Karpas-422 (cell line): Measurements from ENCODE around the gene CLSTN1. TPM values are rescaled to one million over a fixed set of nuclear protein-coding genes. Genes with fewer than 3 reads are reported as not detected.
A peak's percentile ranks its signal among the peaks of the same experiment; 100 is the strongest.
"Not testable (repeated sequence)": the region's sequence is repeated elsewhere in the genome, so short reads cannot be mapped to it uniquely, and the experiment has no call there.

Experiments used
- DNase-seq: peaks from one replicate; pipeline ENCODE4 v3.0.0-alpha.2; 2015
- H2AFZ ChIP-seq: fragments of 200-600 bp; sonication (generic); 2 replicates; pipeline ENCODE4 v1.6.1; 2014; ENCODE audit warnings: antibody characterized with exemption, low read length, mixed read lengths
- H3K27ac ChIP-seq: fragments of 200-600 bp; sonication (generic); 2 replicates; pipeline ENCODE4 v1.5.1; 2014; ENCODE audit warnings: mild to moderate bottlenecking, low read length, moderate library complexity
- H3K27me3 ChIP-seq: fragments of 200-600 bp; sonication (generic); 2 replicates; pipeline ENCODE4 v1.6.1; 2014; ENCODE audit warnings: low read length, mixed read lengths
- H3K36me3 ChIP-seq: fragments of 200-600 bp; sonication (generic); 2 replicates; pipeline ENCODE4 v1.6.1; 2014; ENCODE audit warnings: low read length, mixed read lengths; ENCODE audit not compliant: insufficient read depth
- H3K4me1 ChIP-seq: fragments of 200-600 bp; sonication (generic); 2 replicates; pipeline ENCODE4 v1.6.1; 2014; ENCODE audit warnings: mild to moderate bottlenecking, low read length, mixed read lengths
- H3K4me2 ChIP-seq: fragments of 200-600 bp; sonication (generic); 2 replicates; pipeline ENCODE4 v1.6.1; 2014; ENCODE audit warnings: low read length, low read depth, mild to moderate bottlenecking; ENCODE audit not compliant: poor library complexity, severe bottlenecking
- H3K4me3 ChIP-seq: fragments of 200-600 bp; sonication (generic); 2 replicates; pipeline ENCODE4 v1.5.1; 2014; ENCODE audit warnings: mild to moderate bottlenecking, antibody characterized with exemption, low read length, mixed read lengths
- H3K79me2 ChIP-seq: fragments of 200-600 bp; sonication (generic); 2 replicates; pipeline ENCODE4 v1.6.1; 2014; ENCODE audit warnings: mild to moderate bottlenecking, low read length, mixed read lengths
- H3K9ac ChIP-seq: fragments of 200-600 bp; sonication (generic); 2 replicates; pipeline ENCODE4 v1.6.0; 2014; ENCODE audit warnings: low read length
- H3K9me2 ChIP-seq: fragments of 200-600 bp; sonication (generic), shearing (Covaris generic); replicated peaks from 2 replicates; pipeline ENCODE4 v1.6.0; 2014; ENCODE audit warnings: mild to moderate bottlenecking, low read length, moderate library complexity; ENCODE audit not compliant: insufficient read depth
- H3K9me3 ChIP-seq: fragments of 300-700, 200-600 bp; sonication (generic); 2 replicates; pipeline ENCODE4 v1.6.1; 2014; ENCODE audit warnings: low read length, mixed read lengths
- H4K20me1 ChIP-seq: fragments of 200-600 bp; sonication (generic); 2 replicates; pipeline ENCODE4 v1.6.1; 2014; ENCODE audit warnings: mild to moderate bottlenecking, antibody characterized with exemption, low read length, low read depth; ENCODE audit not compliant: insufficient read depth
- total RNA-seq: library from RNA; depleted of rRNA; stranded (reverse); fragments of >200 nt; shearing (Covaris generic); gene quantifications from 2 replicates; pipeline ENCODE4 v1.2.3, GENCODE V29; 2014; ENCODE audit warnings: low replicate concordance

Gene CLSTN1
- total RNA-seq, 1 experiment from 2014 or later = 52.0 TPM

DNA sequence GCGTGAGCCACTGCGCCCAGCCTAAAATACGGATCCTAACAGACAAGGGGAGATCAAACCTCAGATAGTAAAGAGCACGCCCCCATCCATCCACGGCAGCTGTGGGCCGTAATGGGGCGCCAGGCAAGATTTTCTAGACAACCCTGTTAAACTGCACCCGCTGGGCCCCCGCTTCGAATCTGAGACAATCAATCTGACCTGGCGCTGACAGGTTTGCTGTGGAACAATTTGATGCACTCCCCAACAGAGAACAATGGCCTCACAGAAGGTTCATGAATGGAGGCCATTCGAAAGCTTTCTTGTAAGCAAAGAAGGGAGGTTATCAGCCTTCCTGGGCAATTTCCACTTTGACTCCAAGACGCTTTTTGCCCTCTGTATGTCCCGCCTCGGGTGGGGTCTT lies 30.5 kb downstream of the CLSTN1 start:
- no peak overlapping the region for H3K4me2 ChIP-seq
- peaks cover 14% of the 10 kb centered on the region for H3K4me1 ChIP-seq
- peaks cover 5% of the 10 kb centered on the region; the same call in 1 of the 2 replicates for H3K36me3 ChIP-seq
- no peak overlapping the region for H3K9ac ChIP-seq
- no peak overlapping the region for H3K27ac ChIP-seq
- peaks cover 18% of the 10 kb centered on the region for H4K20me1 ChIP-seq
- H3K9me3 ChIP-seq = no peaks in the 10 kb centered on the region
- peaks cover 97% of the 10 kb centered on the region for H3K79me2 ChIP-seq
- H3K9me2 ChIP-seq = no peaks in the 10 kb centered on the region
- H2AFZ ChIP-seq = no peak overlapping the region
- no peaks in the 10 kb centered on the region for H3K27me3 ChIP-seq
- H3K4me3 ChIP-seq = no peak overlapping the region
- no peak for DNase-seq

DNA sequence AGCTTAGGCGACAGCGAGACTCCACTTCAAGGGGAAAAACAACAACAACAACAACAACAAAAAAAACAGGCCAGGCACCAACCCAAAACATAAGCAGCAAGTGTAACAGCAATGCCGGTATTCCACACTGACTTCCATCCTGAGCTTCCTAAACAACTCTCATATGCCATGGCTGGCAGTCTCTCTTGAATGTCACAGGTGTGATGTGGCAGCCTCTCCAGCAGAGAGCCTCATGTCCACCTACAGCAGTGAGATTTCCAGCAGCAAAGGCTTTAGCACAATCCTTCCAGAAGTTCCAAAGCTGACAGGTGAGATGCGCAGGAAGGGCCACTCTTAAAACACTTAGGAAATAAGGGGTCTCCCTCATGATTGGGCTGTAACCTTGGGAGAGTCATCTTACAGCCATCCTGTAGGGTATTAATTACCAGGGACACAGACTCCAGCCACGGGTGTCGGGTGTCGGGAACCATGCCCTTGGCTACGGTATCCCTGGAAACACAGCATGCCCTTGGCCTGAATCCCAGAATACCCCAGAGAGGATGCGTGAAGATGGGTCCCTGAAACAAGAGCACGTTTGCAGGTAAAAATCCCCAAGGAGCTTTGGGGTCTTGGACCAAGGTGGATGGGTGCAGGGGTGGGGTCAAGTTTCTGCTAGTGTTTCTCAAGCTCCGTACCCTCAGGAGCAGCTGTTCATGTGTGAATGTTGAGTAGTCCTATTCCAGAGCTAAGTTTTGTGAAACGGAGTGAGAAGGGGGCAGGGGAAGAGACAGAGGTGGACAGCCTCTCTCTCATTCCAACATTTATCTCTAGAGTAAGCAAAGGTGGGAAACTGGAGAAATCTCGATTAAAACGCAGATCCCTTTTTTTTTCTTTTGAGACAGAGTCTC lies 31.4 kb downstream of the CLSTN1 start:
- peaks cover 13% of the 10 kb centered on the region for H4K20me1 ChIP-seq
- no peak overlapping the region for H3K4me3 ChIP-seq
- no peaks in the 10 kb centered on the region for H3K9me2 ChIP-seq
- H2AFZ ChIP-seq = no peak overlapping the region
- DNase-seq = no peak
- no peak overlapping the region for H3K4me2 ChIP-seq
- no peak overlapping the region for H3K9ac ChIP-seq
- peaks cover 92% of the 10 kb centered on the region for H3K79me2 ChIP-seq
- H3K9me3 ChIP-seq = no peaks in the 10 kb centered on the region
- H3K4me1 ChIP-seq = peaks cover 21% of the 10 kb centered on the region
- no peaks in the 10 kb centered on the region for H3K27me3 ChIP-seq
- H3K27ac ChIP-seq = no peak overlapping the region
- peaks cover 5% of the 10 kb centered on the region; the same call in 1 of the 2 replicates for H3K36me3 ChIP-seq

DNA sequence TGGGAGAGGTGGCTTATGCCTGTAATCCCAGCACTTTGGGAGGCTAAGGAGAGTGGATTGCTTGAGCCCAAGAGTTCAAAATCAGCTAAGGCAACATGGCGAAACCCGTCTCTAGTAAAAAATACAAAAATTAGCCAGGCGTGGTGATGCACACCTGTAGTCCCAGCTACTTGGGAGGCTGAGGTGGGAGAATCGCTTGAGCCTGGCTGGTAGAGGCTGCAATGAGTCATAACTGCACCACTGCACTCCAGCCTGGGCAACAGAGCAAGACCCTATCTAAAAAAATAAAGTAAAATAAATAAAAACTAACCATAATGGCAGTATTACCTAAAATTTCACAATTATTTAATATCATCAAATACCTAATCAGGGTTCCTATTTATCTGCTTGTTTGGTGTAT lies 34.1 kb downstream of the CLSTN1 start:
- Histone ChIP-seq H3K79me2 (peaks cover 91% of the 10 kb centered on the region), H3K27ac (peak overlapping the region; percentile 58), H3K4me1 (peaks cover 48% of the 10 kb centered on the region)
- not testable (repeated sequence) for H4K20me1 ChIP-seq, H3K27me3 ChIP-seq, DNase-seq, H2AFZ ChIP-seq, H3K9me3 ChIP-seq, H3K9me2 ChIP-seq, H3K4me2 ChIP-seq, H3K9ac ChIP-seq, H3K4me3 ChIP-seq, H3K36me3 ChIP-seq

DNA sequence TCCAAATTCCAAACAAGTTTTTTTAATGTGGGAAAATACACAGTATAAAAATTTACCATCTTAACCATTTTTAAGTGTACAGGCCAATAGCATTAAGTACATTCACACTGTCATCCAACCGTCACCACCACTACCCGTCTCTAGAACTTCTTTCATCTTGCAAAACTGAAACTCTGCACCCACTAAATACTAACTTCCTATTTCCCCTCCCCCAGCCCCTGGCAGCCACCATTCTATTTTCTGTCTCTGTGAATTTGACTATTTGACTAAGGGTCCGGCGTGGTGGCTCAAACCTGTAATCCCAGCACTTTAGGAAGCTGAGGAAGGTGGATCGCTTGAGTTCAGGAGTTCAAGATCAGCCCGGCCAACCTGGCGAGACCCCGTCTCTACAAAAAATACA lies 36.1 kb downstream of the CLSTN1 start:
- no peaks in the 10 kb centered on the region for H3K27me3 ChIP-seq
- H3K9me2 ChIP-seq = no peaks in the 10 kb centered on the region
- H3K9ac ChIP-seq = peak overlapping the region; percentile 66
- DNase-seq = peak; percentile 92
- H3K27ac ChIP-seq = peak overlapping the region; percentile 97
- peaks cover 5% of the 10 kb centered on the region; the same call in 1 of the 2 replicates for H3K36me3 ChIP-seq
- H3K9me3 ChIP-seq = no peaks in the 10 kb centered on the region
- H3K4me1 ChIP-seq = peaks cover 61% of the 10 kb centered on the region
- H3K4me2 ChIP-seq = peak overlapping the region; percentile 80
- no peak overlapping the region for H2AFZ ChIP-seq
- peaks cover 90% of the 10 kb centered on the region for H3K79me2 ChIP-seq
- 0 out of 2 replicates have a peak, but pooled peaks cover 5% of the 10 kb centered on the region for H4K20me1 ChIP-seq
- H3K4me3 ChIP-seq = peak overlapping the region; percentile 59

DNA sequence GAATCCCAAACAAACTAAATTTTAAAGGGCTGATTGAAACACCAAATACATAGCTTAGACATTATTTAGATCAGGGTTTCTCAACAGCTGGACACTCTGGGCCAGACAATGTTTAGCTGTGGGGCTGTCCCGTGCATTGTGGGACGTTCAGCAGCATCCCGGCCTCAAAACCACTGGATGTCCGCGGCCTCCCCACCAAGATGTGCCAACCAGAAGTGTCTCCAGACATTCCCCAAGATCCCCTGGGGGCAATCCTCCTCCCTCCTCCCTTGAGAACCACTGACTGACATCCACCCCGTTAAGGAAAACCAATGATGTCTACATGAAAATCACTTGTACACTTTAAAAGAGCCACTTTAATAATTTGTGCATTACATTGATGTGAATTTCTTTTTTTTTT lies 38.4 kb downstream of the CLSTN1 start:
- peaks cover 4% of the 10 kb centered on the region; the same call in 1 of the 2 replicates for H3K36me3 ChIP-seq
- peak overlapping the region; percentile 16 for H3K4me2 ChIP-seq
- H4K20me1 ChIP-seq = peaks cover 6% of the 10 kb centered on the region; the same call in 1 of the 2 replicates
- H3K4me1 ChIP-seq = peaks cover 79% of the 10 kb centered on the region
- no peaks in the 10 kb centered on the region for H3K27me3 ChIP-seq
- H3K4me3 ChIP-seq = no peak overlapping the region
- H3K27ac ChIP-seq = peak overlapping the region; percentile 97
- H3K79me2 ChIP-seq = peaks cover 93% of the 10 kb centered on the region
- DNase-seq = no peak
- H3K9ac ChIP-seq = 0 out of 2 replicates have a peak overlapping the region, but pooled peaks have one; percentile 24
- H3K9me2 ChIP-seq = no peaks in the 10 kb centered on the region
- H2AFZ ChIP-seq = no peak overlapping the region
- H3K9me3 ChIP-seq = no peaks in the 10 kb centered on the region

DNA sequence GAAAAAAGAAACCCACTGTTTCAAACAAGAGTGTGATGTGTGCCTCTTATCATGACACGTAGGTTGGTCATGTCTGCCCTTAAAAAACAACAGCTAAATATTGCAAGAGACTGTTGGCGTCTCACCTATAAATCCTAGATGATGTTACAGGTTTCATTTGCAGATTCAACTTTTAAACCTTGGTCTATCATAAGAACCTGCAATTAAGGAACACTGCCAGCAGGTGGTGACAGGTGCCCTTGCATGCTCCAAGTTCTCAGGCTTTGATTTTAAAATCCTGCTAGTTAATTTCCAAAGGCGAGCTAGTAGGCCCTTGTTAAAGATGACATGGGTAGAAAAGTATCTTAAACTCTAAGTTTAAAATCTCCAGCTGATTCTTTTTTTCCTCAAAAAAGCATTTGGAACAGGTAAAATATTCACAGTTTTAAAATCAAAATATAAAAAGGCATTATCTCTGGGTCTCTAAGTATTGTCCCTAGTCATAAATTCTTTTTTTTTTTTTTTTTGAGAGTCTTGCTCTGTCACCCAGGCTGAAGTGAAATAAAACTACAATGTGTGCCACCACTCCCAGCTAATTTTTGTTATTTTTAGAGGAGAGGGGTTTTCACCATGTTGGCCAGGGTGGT lies 39.1 kb downstream of the CLSTN1 start:
- 0 out of 2 replicates have a peak overlapping the region, but pooled peaks have one; percentile 1 for H3K9ac ChIP-seq
- peaks cover 93% of the 10 kb centered on the region for H3K79me2 ChIP-seq

DNA sequence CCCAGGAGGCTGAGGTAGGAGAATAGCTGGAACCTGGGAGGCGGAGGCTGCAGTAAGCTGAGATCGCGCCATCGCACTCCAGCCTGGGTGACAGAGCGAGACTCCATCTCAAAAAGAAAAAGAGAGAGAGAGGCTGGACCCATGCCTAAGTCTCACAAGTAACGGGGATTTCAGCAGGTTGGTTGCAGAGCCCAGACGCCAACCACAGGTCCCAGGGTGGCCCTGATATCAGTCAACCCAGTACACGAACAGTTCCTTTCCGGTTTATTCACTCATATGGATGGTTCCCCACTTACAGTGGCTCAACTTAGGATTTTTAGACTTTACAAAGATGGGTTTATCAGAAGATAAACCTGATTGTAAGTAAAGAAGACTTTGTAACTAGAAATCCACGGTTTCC lies 40.9 kb downstream of the CLSTN1 start:
- H3K9me2 ChIP-seq = no peaks in the 10 kb centered on the region
- no peak overlapping the region for H3K9ac ChIP-seq
- H3K4me2 ChIP-seq = no peak overlapping the region
- no peaks in the 10 kb centered on the region for H3K27me3 ChIP-seq
- H2AFZ ChIP-seq = no peak overlapping the region
- H4K20me1 ChIP-seq = peaks cover 12% of the 10 kb centered on the region; the same call in 1 of the 2 replicates
- DNase-seq = no peak
- peaks cover 93% of the 10 kb centered on the region for H3K79me2 ChIP-seq
- H3K27ac ChIP-seq = no peak overlapping the region
- peaks cover 4% of the 10 kb centered on the region; the same call in 1 of the 2 replicates for H3K36me3 ChIP-seq
- no peaks in the 10 kb centered on the region for H3K9me3 ChIP-seq
- H3K4me3 ChIP-seq = no peak overlapping the region
- H3K4me1 ChIP-seq = peaks cover 66% of the 10 kb centered on the region

More for the DNA sequence above, 39.1 kb downstream of the CLSTN1 start:
- peak; percentile 92 for DNase-seq
- Histone ChIP-seq H3K36me3 (peaks cover 4% of the 10 kb centered on the region; the same call in 1 of the 2 replicates), H3K4me1 (peaks cover 82% of the 10 kb centered on the region), H3K27me3 (no peaks in the 10 kb centered on the region), H4K20me1 (peaks cover 6% of the 10 kb centered on the region; the same call in 1 of the 2 replicates), H3K27ac (peak overlapping the region; percentile 97), H3K4me2 (peak overlapping the region; percentile 46), H2AFZ (no peak overlapping the region), H3K9me3 (no peaks in the 10 kb centered on the region), H3K4me3 (no peak overlapping the region; the same call in 1 of the 2 replicates), H3K9me2 (no peaks in the 10 kb centered on the region)
